Spinal cord (tissue), 10 donors: ENCODE data around the gene ASTN2. TPM values are rescaled to one million over a fixed set of nuclear protein-coding genes. Genes with fewer than 3 reads are reported as not detected.

ENCODE experiments used
- DNase-seq, 6 donors: peaks; one replicate each; pipeline versions ENCODE4 v3.0.0 to v3.0.0-alpha.2; 2013 to 2015; ENCODE audit warnings: low spot score in 6 of 6, low read depth in 4 of 6
- H3K27ac ChIP-seq: one replicate; pipeline ENCODE4 v1.5.1; 2013; ENCODE audit warnings: low read depth, low read length, control low read depth
- H3K27me3 ChIP-seq: one replicate; pipeline ENCODE4 v1.6.1; 2013; ENCODE audit warnings: low read length; ENCODE audit not compliant: control insufficient read depth, insufficient read depth
- H3K36me3 ChIP-seq: one replicate; pipeline ENCODE4 v1.6.1; 2013; ENCODE audit warnings: low read length; ENCODE audit not compliant: control insufficient read depth, insufficient read depth
- H3K4me1 ChIP-seq: one replicate; pipeline ENCODE4 v1.6.1; 2013; ENCODE audit warnings: low read length; ENCODE audit not compliant: control insufficient read depth, insufficient read depth
- H3K4me3 ChIP-seq: one replicate; pipeline ENCODE4 v1.5.1; 2013; ENCODE audit warnings: low read depth, low read length, control low read depth
- H3K9me3 ChIP-seq: one replicate; pipeline ENCODE4 v1.6.1; 2013; ENCODE audit warnings: low read length; ENCODE audit not compliant: control insufficient read depth, insufficient read depth
- whole genome bisulfite sequencing: methylation state at CpG from one replicate; pipeline ENCODE4 v1.1.5; 2013; ENCODE audit warnings: missing lambda C conversion rate; ENCODE audit not compliant: insufficient coverage; 5-methylcytosine and 5-hydroxymethylcytosine counted together
- polyA plus RNA-seq, 2 donors: library from polyadenylated mRNA; unstranded; fragments of 120-200 nt; gene quantifications; one replicate each; pipeline ENCODE4 v1.2.1, GENCODE V29; 2013; ENCODE audit not compliant: insufficient read length in 2 of 2
- total RNA-seq, 2 donors: library from RNA; depleted of rRNA in 1 of 2; stranded (reverse); fragments of 120-200 nt in 1 of 2; fragments of >200 nt in 1 of 2; gene quantifications; one replicate each; pipeline versions ENCODE4 v1.2.3 to v1.2.4, GENCODE V29; 2013 to 2014
- donor health status: healthy.

The ASTN2 gene
- total and polyA plus RNA-seq, 4 donors: 35.8 to 48.8 (median 41.4) TPM

DNA sequence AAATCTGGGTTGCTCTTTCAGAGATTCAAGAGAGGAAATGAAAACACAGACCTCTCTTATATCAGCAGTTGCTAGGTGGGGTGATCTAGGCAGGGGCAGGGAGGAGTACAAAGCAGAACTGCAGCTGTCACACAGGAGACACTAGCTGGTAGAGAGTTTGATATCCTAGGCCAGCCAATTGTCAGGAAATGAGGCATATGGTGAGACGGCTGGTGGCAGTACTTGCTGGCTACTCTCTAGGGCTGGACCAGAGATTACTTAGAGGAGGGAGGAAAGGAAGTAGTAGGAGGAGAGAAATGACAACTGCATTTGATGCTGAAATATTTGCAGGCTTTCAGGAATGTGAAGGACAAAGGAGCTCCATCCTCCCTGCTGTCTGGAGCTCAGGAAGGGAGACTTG, 614.0 kb downstream of the ASTN2 start:
- H3K27ac ChIP-seq: no peak overlapping the region
- H3K27me3 ChIP-seq: no peaks in the 10 kb centered on the region
- WGBS: 7% methylated on average over 1 of the region's 1 CpG
- no peaks in the 10 kb centered on the region for H3K4me1 ChIP-seq
- H3K4me3 ChIP-seq: no peak overlapping the region
- no peaks in the 10 kb centered on the region for H3K9me3 ChIP-seq
- peak in 2 of 6 donors; percentile 34 to 61 for DNase-seq
- H3K36me3 ChIP-seq: peaks cover 2% of the 10 kb centered on the region

DNA sequence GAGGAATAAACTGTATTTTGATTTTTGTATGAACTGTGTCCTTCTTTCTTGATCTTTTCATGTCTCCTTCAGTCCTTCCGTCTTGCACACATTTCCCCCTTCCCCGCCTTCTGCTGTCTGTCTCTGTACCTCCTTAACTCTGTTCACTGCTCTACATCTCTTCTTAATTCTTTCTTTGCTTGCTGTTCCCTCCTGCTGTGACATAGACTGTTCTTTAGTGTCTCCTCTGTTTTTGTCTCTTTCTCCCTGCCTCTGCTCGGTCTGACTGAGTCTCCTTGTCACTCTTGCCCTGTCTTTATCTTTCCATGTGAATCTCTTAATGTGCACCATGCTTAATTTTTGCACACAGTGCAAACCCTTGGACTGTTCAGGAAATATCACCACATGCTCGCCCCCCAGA, 614.8 kb downstream of the ASTN2 start:
- no peak for DNase-seq
- 84% methylated on average over 3 of the region's 4 CpGs for WGBS
- H3K27me3 ChIP-seq: no peaks in the 10 kb centered on the region
- peaks cover 2% of the 10 kb centered on the region for H3K36me3 ChIP-seq
- no peak overlapping the region for H3K4me3 ChIP-seq
- H3K9me3 ChIP-seq: no peaks in the 10 kb centered on the region
- no peak overlapping the region for H3K27ac ChIP-seq
- no peaks in the 10 kb centered on the region for H3K4me1 ChIP-seq

DNA sequence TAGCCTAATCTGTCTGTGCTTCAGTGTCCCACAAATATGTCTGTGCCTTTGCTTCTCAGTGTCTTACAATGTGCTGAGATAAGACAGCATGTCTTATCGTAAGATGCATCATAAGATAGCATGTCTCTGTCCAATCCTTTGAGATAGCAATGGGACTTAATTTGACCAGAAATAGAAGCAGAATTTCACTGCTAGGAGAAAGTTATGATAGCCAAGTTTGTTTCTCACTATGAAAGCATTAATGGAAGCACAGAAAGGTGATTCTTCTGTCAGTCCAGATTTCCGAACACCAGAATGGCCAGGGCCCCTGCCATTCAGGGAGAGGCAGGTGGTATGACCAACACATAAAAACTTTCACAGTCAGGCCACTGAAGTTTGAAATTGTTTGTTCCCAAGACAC, 616.3 kb downstream of the ASTN2 start:
- DNase-seq: no peak
- no peak overlapping the region for H3K4me3 ChIP-seq
- WGBS: 63% methylated on average over 2 of the region's 2 CpGs
- H3K9me3 ChIP-seq: no peaks in the 10 kb centered on the region
- H3K4me1 ChIP-seq: no peaks in the 10 kb centered on the region
- H3K27ac ChIP-seq: no peak overlapping the region
- peaks cover 2% of the 10 kb centered on the region for H3K36me3 ChIP-seq
- H3K27me3 ChIP-seq: no peaks in the 10 kb centered on the region

DNA sequence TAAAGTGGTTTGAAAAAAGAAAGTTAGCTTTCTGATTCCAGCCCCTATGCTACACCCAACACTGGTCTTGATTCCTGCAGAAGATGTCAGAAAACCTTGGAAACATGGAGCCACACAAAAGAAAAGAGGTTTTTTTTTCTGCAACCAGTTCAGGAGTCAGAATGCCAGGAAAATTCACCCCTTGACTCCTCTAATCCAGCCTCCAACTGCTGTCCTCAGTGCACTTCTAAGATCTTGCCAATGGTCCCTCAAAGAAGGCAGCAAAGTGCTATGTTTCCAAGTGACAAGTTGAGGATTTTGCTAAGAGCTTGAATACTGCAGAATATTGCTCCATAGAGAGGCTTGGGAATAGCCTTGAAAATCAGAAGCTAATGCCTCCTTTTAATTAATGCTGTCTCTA, 617.6 kb downstream of the ASTN2 start:
- Histone ChIP-seq H3K27me3 (no peaks in the 10 kb centered on the region), H3K9me3 (no peaks in the 10 kb centered on the region), H3K27ac (no peak overlapping the region), H3K36me3 (peaks cover 2% of the 10 kb centered on the region), H3K4me3 (no peak overlapping the region), H3K4me1 (no peaks in the 10 kb centered on the region)
- peak in 1 of 6 donors; percentile 60 for DNase-seq

DNA sequence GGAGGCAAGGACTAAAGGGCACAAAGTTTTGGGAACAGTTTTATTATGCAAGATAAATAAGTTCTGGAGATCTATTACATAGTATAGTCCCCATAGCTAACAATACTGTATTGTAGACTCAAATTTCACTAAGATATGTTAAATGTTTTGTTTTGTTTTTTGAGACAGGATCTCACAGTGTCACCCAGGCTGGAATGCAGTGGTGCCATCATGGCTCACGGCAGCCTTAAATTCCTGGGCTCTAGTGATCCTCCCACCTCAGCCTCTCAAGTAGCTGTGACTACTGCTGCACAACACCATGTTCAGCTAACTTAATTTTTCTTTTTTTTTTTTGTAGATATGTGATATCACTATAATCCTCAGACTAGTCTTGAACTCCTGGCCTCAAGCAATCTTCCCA, 618.2 kb downstream of the ASTN2 start:
- H3K36me3 ChIP-seq: no peaks in the 10 kb centered on the region
- H3K27me3 ChIP-seq: no peaks in the 10 kb centered on the region
- H3K9me3 ChIP-seq: no peaks in the 10 kb centered on the region
- no peak for DNase-seq
- no peak overlapping the region for H3K27ac ChIP-seq
- no peak overlapping the region for H3K4me3 ChIP-seq
- no peaks in the 10 kb centered on the region for H3K4me1 ChIP-seq
- 83% methylated on average over 1 of the region's 1 CpG for WGBS

DNA sequence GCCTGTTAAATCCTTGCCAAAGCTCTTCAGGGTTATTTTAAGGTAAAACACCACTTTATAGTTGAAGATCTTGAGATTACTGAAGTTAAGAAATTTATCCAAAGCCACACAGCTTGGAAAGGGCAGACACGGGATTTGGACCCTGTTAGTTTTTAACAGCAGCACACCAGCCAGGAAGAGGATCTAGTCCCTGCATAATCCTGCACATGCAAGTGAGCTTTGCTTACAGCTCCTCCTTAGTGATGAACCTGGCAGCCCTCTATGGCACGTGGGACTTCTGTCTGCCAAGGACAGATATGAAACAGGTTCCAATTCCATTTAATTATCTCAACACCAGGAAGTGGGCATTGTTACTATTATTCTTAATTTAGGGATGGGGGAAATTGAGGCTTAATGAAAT, 619.0 kb downstream of the ASTN2 start:
- no peaks in the 10 kb centered on the region for H3K9me3 ChIP-seq
- no peak overlapping the region for H3K4me3 ChIP-seq
- H3K27ac ChIP-seq: no peak overlapping the region
- no peak for DNase-seq
- H3K27me3 ChIP-seq: no peaks in the 10 kb centered on the region
- WGBS: 50% methylated on average over 1 of the region's 2 CpGs
- no peaks in the 10 kb centered on the region for H3K36me3 ChIP-seq
- no peaks in the 10 kb centered on the region for H3K4me1 ChIP-seq

DNA sequence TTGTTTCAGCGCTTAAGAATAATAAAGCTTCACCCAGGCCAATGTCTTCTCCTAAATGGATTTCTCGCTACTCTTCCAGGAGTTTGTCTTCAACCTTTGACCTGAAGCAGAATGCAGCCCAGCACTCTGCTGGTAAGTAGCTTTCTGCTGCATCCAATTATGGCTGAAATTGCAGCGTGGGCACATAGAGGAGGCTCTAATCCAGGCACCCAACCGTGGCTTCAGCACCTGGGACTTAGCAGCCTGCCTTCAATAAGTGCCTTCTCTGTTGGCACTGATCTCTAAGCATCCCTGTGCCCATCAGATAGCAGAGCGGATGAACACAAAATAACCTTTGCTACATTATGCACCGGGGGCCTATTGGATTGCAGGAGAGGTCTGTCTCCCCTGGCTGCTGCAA, 622.6 kb downstream of the ASTN2 start:
- peak in 1 of 6 donors; percentile 30 for DNase-seq
- H3K27me3 ChIP-seq: no peaks in the 10 kb centered on the region
- H3K9me3 ChIP-seq: no peaks in the 10 kb centered on the region
- WGBS: 50% methylated on average over 4 of the region's 6 CpGs
- H3K4me1 ChIP-seq: no peaks in the 10 kb centered on the region
- no peaks in the 10 kb centered on the region for H3K36me3 ChIP-seq
- H3K27ac ChIP-seq: no peak overlapping the region
- no peak overlapping the region for H3K4me3 ChIP-seq

DNA sequence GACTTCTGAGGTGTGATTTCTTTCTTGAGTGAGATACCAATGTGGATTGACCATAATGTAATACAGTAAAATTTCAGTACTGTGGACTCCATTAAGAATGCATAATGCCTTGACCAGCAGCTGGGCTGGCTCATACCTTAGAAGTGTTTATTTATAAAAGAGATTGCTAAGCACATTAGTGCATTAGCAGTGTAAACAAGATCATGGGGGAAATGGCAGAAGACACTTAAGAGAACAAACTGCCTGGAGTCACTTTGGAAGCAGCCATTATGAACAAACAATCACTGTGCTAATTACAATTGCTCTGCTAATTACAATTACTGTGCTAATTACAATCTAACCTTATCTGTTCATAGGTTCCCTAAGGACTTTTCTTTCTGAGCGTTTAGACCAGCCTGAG, 623.5 kb downstream of the ASTN2 start:
- H3K27me3 ChIP-seq: no peaks in the 10 kb centered on the region
- H3K9me3 ChIP-seq: no peaks in the 10 kb centered on the region
- H3K27ac ChIP-seq: no peak overlapping the region
- no peaks in the 10 kb centered on the region for H3K4me1 ChIP-seq
- WGBS: no CpG with 5 or more reads among the region's 1 CpG
- no peaks in the 10 kb centered on the region for H3K36me3 ChIP-seq
- H3K4me3 ChIP-seq: no peak overlapping the region
- peak in 2 of 6 donors; percentile 23 to 91 for DNase-seq

DNA sequence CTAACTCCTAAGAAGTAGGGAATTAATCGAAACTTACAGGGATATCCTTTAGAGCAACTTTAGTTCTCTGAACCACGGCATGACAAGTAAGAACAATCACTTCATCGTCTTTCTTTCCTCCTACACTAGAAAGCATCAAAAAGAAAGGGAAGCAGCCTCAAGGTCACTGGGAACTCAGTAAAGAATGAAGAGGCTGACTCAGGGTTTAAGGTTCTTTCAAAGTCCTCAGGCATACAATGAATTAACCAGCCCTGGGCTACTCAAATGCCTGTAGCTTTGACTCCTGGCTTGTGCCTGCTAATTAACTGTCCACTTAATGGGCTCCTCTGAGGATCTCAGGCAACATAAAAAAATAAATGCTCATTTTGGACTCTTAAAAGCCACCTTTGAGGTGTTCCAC, 625.8 kb downstream of the ASTN2 start:
- Histone ChIP-seq H3K9me3 (no peaks in the 10 kb centered on the region), H3K4me1 (no peaks in the 10 kb centered on the region), H3K36me3 (no peaks in the 10 kb centered on the region), H3K27me3 (no peaks in the 10 kb centered on the region), H3K27ac (no peak overlapping the region), H3K4me3 (no peak overlapping the region)
- DNase-seq: peak in 1 of 6 donors; percentile 52
- no CpG with 5 or more reads among the region's 3 CpGs for WGBS

DNA sequence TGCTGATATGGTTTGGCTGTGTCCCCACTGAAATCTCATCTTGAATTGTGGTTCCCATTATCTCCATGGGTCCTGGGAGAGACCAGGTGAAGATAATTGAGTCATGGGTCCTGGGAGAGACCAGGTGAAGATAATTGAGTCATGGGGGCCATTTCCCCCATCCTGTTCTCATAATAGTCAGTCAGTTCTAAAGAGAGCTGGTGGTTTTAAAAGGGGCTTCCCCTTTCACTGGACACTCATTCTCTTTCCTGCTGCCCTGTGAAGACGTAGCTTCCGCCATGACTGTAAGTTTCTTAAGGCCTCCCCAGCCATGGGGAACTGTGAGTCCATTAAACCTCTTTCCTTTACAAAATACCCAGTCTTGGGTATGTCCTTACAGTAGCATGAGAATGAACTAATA, 628.1 kb downstream of the ASTN2 start:
- no peak for DNase-seq
- WGBS: no CpG with 5 or more reads among the region's 2 CpGs
- Histone ChIP-seq H3K36me3 (no peaks in the 10 kb centered on the region), H3K27me3 (no peaks in the 10 kb centered on the region), H3K4me1 (no peaks in the 10 kb centered on the region), H3K27ac (no peak overlapping the region), H3K9me3 (no peaks in the 10 kb centered on the region), H3K4me3 (no peak overlapping the region)
